GM12864 (cell line): Measurements from ENCODE around the gene PABPN1.

ENCODE experiments used
- DNase-seq: peaks from one replicate; pipeline ENCODE4 v3.0.0-alpha.2; 2011; ENCODE audit warnings: low read depth
- H3K4me3 ChIP-seq: 2 replicates; pipeline ENCODE4 v1.5.1; 2011; ENCODE audit warnings: mild to moderate bottlenecking, low read depth, low read length, control low read depth
- CTCF ChIP-seq: IDR thresholded peaks from 2 replicates; pipeline ENCODE4 v1.5.1; 2011; ENCODE audit warnings: low read depth, mild to moderate bottlenecking, moderate library complexity, low read length, control low read depth, inconsistent platforms; ENCODE audit errors: missing control alignments

PABPN1 gene

GRCh38 chr14:23361763-23362162 lies 40.5 kb downstream of the PABPN1 start:
- no peak overlapping the region for H3K4me3 ChIP-seq
- TF ChIP-seq CTCF = no peak
- DNase-seq = no peak

DNA sequence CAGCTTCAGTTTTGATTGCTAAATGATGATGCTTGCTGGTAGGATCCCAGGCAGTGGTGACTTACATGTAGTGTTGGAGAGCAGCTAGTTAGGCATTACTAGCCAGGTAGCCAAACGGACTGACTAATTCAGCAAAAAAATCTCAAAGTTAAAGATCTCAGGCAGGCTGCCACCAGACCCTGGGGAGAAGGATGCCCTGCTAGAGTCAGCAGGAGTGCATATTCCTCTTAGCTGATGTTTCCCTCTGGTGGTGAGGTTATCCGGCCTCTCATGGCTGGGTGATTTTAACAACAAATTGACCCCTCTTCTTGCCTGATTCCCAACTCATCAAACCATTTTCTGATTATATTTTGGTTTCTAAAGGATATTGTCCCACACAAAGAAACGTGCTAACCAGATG lies 40.9 kb downstream of the PABPN1 start:
- H3K4me3 ChIP-seq = no peak overlapping the region
- no peak for TF ChIP-seq CTCF
- no peak for DNase-seq

DNA sequence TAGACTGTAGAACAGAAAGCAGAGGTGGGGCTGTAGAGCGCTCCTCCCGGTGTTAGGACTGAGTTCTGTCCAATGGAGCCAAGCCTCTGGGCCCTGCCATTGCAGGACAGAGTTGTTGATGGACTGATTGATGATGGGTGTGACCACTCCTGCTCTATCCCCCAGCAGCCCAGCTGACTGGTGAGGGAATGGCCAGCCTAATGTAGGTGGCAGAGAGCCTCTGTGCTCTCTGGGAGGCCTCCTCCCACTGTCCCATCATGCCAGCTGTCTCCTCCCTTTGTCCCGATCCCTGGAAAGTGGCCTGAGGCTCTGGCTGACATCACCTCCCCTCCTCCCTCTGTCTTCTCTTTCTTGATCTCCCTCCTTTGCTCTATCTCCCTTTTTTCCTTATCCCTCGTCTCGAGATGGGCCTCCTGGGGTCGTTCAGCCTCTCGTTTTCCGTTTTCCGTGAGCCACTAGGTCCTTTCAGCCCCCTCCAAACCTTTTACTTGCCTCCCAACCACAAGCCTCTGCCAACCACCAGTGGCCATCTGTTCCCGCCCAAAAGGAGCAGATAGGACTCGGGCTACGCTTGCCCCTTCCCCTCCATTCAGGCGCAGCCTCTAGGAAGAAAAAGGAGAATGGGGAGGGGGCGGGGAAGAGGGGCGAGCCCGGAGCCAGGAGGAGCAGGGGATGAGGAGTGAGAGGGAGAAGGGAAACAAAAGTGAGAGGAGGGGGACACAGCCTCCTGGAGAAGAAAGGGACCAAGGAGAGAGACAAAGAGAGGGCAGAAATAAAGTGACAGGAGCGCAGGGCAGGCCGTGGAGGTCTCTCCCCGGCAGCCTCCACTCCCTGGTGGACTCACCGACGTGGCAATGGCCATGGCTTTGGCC lies 43.1 kb downstream of the PABPN1 start:
- DNase-seq = no peak
- no peak for TF ChIP-seq CTCF
- H3K4me3 ChIP-seq = no peak overlapping the region

DNA sequence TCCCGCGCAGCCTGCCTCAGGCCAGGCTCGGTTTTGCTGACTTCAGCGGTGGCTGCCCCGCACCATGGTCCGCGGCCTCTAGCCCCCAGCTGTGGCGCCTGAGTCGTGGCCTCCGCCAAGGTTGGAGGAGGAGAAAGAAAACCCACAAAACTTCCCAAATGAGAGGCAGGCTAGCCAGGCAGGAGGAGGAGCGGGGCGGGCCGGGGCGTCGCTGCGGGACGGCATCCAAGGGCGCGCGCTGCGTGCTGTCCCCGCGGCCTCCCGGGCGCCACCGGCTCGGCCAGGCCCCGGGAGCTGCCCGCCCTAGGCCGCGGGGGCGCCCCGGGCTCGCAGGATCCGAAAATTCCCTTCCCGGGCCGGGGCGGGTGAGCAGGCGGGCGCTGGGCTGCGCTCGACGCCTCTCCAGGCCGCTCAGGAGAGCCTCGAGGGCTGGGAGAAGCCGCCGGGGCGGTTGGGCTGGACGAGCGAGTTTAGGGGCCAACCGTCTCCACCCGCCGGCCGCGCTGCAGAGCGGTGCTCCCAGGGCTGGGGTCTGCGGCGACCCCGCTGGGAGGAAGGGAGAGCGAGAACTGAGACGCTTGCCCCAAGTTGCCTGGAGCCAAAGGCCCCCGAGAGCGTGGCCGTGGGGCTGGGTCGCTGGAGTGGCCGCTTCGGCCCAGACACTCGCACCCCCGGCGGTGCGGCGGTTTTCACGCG lies 43.9 kb downstream of the PABPN1 start, which contains the start of gene EFS:
Gene EFS, minus strand, starts transcription at position 137 of the 696 bp plus-strand sequence. CDS start 147 bp downstream, outside the sequence.
- TF ChIP-seq CTCF = no peak
- DNase-seq = no peak
- H3K4me3 ChIP-seq = no peak within 1 kb of the TSS

GRCh38 chr14:23365732-23366425 lies 44.6 kb downstream of the PABPN1 start:
- DNase-seq = no peak
- no peak for TF ChIP-seq CTCF
- no peak overlapping the region for H3K4me3 ChIP-seq

- no peak for TF ChIP-seq CTCF
- no peak overlapping the region for H3K4me3 ChIP-seq
- DNase-seq = no peak
These were observed 45.2 kb downstream of the PABPN1 start for GRCh38 chr14:23366426-23366921.
